SK-N-MC (cell line): ENCODE measurements around the gene SLC25A24.
"Not testable (repeated sequence)": the region's sequence is repeated elsewhere in the genome, so short reads cannot be mapped to it uniquely, and the experiment has no call there.

Experiments used
- DNase-seq: peaks from one replicate; pipeline ENCODE4 v3.0.0-alpha.2; 2011; ENCODE audit warnings: low read depth, low spot score
- H3K27ac ChIP-seq: fragments of 200-600 bp; sonication (generic); 2 replicates; pipeline ENCODE4 v1.5.1; 2016; ENCODE audit warnings: mixed run types
- H3K36me3 ChIP-seq: fragments of 200-600 bp; sonication (generic); 2 replicates; pipeline ENCODE4 v1.6.1; 2017; ENCODE audit warnings: antibody characterized with exemption, low read length, mixed read lengths; ENCODE audit not compliant: insufficient read depth
- H3K4me3 ChIP-seq: fragments of 200-600 bp; sonication (generic); 2 replicates; pipeline ENCODE4 v1.5.1; 2016
- H3K9ac ChIP-seq: fragments of 200-600 bp; sonication (generic); 2 replicates; pipeline ENCODE4 v1.8.0; 2017; ENCODE audit warnings: mixed run types, mixed read lengths; ENCODE audit not compliant: insufficient read length
- H3K9me3 ChIP-seq: fragments of 200-600 bp; sonication (generic); 2 replicates; pipeline ENCODE4 v1.6.1; 2017; ENCODE audit warnings: low read depth, mild to moderate bottlenecking, antibody characterized with exemption, low read length, moderate library complexity, mixed read lengths
- EZH2 ChIP-seq: fragments of 200-600 bp; sonication (generic); IDR thresholded peaks from one replicate; pipeline ENCODE4 v1.6.1; 2017; ENCODE audit warnings: antibody characterized with exemption
- POLR2AphosphoS5 ChIP-seq: IDR thresholded peaks from 2 replicates; pipeline ENCODE4 v1.6.1; 2012; ENCODE audit warnings: mild to moderate bottlenecking, low read depth, low read length, borderline replicate concordance

SLC25A24 gene

GRCh38 chr1:108199781-108200686 lies at the start of gene SLC25A24:
TSS of gene SLC25A24 (minus strand) at chr1:108200343. CDS start at chr1:108200138, 205 bp downstream.
- Histone ChIP-seq H3K36me3 (peaks cover 37% of the 10 kb centered on the region), H3K9ac (peak within 1 kb of the TSS; percentile 91), H3K9me3 (peaks cover 16% of the 10 kb centered on the region), H3K4me3 (peak within 1 kb of the TSS; percentile 96), H3K27ac (peak within 1 kb of the TSS; percentile 72; the same call in 1 of the 2 replicates)
- no peak for DNase-seq
- TF ChIP-seq EZH2 (no peak), POLR2AphosphoS5 (peak; percentile 73; the same call in 1 of the 2 replicates)

GRCh38 chr1:108243976-108244375 lies 43.8 kb upstream of the SLC25A24 start, which contains the start of gene NBPF4:
TSS of gene NBPF4 (minus strand) at chr1:108244076. CDS start at chr1:108243761, 315 bp downstream.
- H3K36me3 ChIP-seq, H3K9me3 ChIP-seq, H3K27ac ChIP-seq, H3K4me3 ChIP-seq, H3K9ac ChIP-seq, DNase-seq: not testable (repeated sequence)

DNA sequence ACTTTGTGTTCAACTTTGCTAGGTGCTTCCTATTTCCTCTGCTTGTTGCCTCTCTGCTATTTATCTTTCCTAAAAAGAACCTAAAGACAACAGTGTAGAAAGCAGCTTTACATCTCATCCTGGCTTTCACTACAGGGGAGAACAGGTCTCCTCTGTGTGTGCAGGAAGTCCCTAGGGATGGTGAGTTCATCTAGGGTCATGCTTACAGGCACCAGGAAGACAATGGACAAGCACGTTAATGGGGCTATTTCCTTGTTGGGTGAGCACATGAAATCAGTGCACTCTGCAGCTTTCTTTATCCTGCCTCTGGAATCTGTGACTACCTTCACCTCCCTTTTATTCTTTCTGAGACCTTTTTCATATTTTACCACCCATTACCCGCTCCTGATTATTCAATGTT lies 39.3 kb upstream of the SLC25A24 start:
- H3K4me3 ChIP-seq, H3K36me3 ChIP-seq, H3K9me3 ChIP-seq, H3K9ac ChIP-seq, H3K27ac ChIP-seq, DNase-seq: not testable (repeated sequence)

DNA sequence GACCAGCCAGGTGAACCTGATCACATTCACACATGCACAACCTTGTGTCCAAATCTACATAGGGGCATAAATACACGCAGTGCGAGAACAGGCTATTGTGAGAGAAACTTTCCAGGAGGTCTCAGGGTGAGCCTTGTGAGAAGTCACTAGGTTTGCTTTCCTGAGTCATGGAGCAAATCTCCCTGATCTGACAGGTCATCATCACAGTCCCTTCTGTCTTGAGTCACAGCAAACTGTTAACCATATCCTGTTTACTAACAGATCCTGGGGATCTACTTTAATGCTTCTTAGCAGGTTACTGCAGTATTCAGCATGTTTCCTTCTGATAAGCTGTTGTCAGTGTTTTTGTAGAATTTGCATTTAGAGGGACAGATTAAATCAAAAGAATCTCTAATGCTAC lies 35.2 kb upstream of the SLC25A24 start:
- DNase-seq, H3K4me3 ChIP-seq, H3K27ac ChIP-seq, H3K36me3 ChIP-seq, H3K9me3 ChIP-seq, H3K9ac ChIP-seq: not testable (repeated sequence)

GRCh38 chr1:108232183-108232582 lies 32.0 kb upstream of the SLC25A24 start:
- not testable (repeated sequence) for H3K36me3 ChIP-seq, H3K27ac ChIP-seq, DNase-seq, H3K9ac ChIP-seq, H3K4me3 ChIP-seq, H3K9me3 ChIP-seq

DNA sequence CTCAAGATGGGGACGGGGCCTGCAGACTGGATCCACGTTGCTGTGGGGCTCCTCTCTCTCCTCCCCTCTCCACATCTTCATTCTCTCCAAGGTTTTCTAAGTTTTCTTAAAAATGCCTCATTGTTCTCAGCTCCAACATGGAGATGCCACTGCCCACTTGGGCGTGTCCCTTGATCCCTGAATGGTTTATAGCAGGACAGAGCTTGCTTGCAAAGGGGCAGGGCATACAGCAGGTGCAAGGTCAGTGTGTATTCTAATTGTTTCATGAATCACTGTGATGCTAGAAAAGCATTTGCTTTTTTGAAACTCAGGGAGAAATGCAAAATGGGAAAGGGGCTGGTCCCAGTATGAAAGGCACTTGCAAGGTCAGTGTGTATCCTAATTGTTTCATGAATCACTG lies 29.8 kb upstream of the SLC25A24 start:
- not testable (repeated sequence) for H3K4me3 ChIP-seq, H3K27ac ChIP-seq

DNA sequence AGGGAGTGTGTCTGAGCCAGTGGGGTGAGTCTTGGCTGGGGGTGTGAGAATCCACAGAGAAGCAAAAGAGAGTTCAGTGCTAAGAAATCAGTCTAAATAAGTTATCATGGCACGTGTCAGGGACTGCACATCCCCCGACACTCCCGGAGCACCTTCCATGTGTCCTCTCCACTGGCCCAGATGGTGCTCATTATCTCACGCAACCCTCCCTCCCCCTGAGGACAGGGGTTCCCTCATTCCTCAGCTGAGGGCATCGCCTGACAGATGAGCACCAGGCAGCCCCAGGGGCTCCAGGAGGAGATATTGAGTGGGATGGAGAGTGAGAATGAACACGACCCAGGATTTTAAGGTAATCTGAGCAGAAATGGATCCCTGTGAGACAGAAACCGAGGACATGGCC lies 27.6 kb upstream of the SLC25A24 start:
- not testable (repeated sequence) for H3K9ac ChIP-seq, H3K4me3 ChIP-seq, H3K9me3 ChIP-seq, H3K27ac ChIP-seq, DNase-seq, H3K36me3 ChIP-seq

More for the DNA sequence above, 29.8 kb upstream of the SLC25A24 start:
- not testable (repeated sequence) for H3K9me3 ChIP-seq, DNase-seq, H3K9ac ChIP-seq, H3K36me3 ChIP-seq

GRCh38 chr1:108226855-108227254 lies 26.7 kb upstream of the SLC25A24 start:
- H3K9ac ChIP-seq, H3K36me3 ChIP-seq, H3K9me3 ChIP-seq, H3K4me3 ChIP-seq, DNase-seq, H3K27ac ChIP-seq: not testable (repeated sequence)

- not testable (repeated sequence) for H3K9me3 ChIP-seq, DNase-seq, H3K27ac ChIP-seq, H3K9ac ChIP-seq, H3K4me3 ChIP-seq, H3K36me3 ChIP-seq
Measured at GRCh38 chr1:108223226-108223625, 23.1 kb upstream of the SLC25A24 start.

DNA sequence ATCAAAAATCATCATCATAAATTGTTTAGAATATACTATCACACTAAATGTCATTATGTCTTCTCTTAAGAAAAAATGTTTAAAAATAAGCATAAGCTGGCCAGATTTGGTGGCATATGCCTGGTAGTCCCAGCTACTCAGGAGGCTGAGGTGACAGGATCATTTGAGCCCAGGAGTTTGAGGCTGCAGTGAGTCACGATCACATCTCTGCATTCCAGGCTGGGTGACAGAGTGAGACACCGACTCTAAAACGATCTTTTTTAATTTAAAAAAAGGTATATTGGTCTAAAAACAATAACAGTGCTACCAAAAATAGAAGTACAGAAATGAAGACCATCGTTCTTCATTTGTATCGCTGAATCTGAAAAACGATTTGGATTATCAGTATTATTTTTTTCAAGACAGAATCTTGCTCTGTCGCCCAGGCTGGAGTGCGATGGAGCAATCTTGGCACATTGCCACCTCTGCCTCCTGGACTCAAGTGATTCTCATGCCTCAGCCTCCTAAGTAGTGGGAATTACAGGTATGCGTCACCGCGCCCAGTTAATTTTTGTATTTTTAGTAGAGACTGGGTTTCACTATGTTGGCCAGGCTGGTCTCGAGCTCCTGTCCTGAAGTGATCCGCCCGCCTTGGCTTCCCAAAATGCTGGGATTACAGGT lies 17.5 kb upstream of the SLC25A24 start:
- not testable (repeated sequence) for H3K4me3 ChIP-seq, H3K36me3 ChIP-seq, H3K9me3 ChIP-seq, DNase-seq, H3K9ac ChIP-seq, H3K27ac ChIP-seq

- H3K4me3 ChIP-seq, H3K36me3 ChIP-seq, DNase-seq, H3K9ac ChIP-seq, H3K27ac ChIP-seq, H3K9me3 ChIP-seq: not testable (repeated sequence)
Measured at GRCh38 chr1:108217007-108217406, 16.9 kb upstream of the SLC25A24 start.

DNA sequence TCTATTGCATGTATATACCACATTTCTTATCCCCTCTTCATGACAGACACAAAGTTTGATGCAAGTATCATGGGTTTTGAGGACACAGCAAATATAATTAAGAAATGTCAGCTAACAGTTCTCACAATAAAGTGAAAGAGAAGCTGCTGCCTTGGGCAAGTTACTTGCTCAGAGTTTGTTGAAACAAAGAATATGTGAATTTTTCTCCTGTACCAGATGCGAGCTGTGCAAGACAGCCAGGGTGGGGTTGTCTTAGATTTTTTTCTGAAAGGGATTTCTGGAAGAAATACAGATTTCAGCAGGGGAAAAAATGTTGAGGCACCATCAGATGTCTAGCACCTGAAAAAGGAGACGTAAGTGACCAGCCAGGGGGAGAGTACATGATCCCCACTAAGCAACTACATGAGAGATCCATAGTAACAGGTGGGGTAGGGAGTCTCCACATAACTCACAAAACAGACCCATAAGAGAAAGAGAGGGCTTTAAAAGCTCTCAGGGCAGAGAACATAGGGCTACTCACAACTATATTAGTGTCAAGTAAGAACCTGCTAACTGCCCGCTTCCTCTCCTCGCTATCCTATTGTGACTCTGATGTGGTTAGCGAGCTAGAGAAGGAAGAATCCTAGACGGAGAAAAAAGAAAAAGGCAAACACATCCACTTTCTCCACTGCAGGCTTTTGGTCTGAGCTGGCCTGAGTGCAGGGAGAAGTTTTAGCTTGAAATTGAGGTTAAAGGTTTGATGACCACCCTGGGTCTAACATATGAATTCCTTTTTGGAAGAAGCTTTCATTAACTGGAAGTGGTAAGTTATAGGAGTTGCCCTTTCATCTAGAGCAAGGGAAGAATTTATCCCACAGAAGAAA lies 16.1 kb upstream of the SLC25A24 start:
- not testable (repeated sequence) for DNase-seq, H3K9ac ChIP-seq, H3K36me3 ChIP-seq, H3K27ac ChIP-seq, H3K9me3 ChIP-seq, H3K4me3 ChIP-seq

GRCh38 chr1:108214641-108215465 lies 14.7 kb upstream of the SLC25A24 start:
- H3K9ac ChIP-seq, H3K9me3 ChIP-seq, H3K4me3 ChIP-seq, H3K27ac ChIP-seq, H3K36me3 ChIP-seq, DNase-seq: not testable (repeated sequence)
